GM12878 (cell line): ENCODE measurements around the gene DOCK7. TPM values are rescaled to one million over a fixed set of nuclear protein-coding genes. Genes with fewer than 3 reads are reported as not detected.

Experiments used
- ATF3 ChIP-seq: IDR thresholded peaks from 2 replicates; pipeline ENCODE4 v1.6.1; 2011; ENCODE audit warnings: low read depth, mild to moderate bottlenecking, low read length, moderate library complexity, borderline replicate concordance; ENCODE audit errors: extremely low read depth
- BACH1 ChIP-seq: fragments of 450-650 bp; IDR thresholded peaks from 2 replicates; pipeline ENCODE4 v1.6.1; 2017; ENCODE audit warnings: mild to moderate bottlenecking, borderline replicate concordance
- BCLAF1 ChIP-seq: fragments of 450-650 bp; IDR thresholded peaks from 2 replicates; pipeline ENCODE4 v1.6.1; 2017; ENCODE audit warnings: antibody characterized with exemption, mild to moderate bottlenecking, moderate library complexity
- CEBPZ ChIP-seq: fragments of 150-350 bp; IDR thresholded peaks from 2 replicates; pipeline ENCODE4 v1.6.1; 2016; ENCODE audit warnings: low read depth, low read length
- CTCF ChIP-seq, 3 experiments: IDR thresholded peaks in 2 of 3; conservative IDR thresholded peaks in 1 of 3; 2 replicates each; pipeline ENCODE4 v1.5.1; 2011; ENCODE audit warnings: low read depth in 3 of 3, low read length in 3 of 3, mild to moderate bottlenecking in 3 of 3, control low read depth in 2 of 3, moderate library complexity in 2 of 3, inconsistent platforms in 1 of 3, mixed read lengths in 1 of 3; ENCODE audit not compliant: control insufficient read depth in 2 of 3, insufficient read depth in 1 of 3; ENCODE audit errors: extremely low read depth in 1 of 3
- DPF2 ChIP-seq: fragments of 450-650 bp; IDR thresholded peaks from 2 replicates; pipeline ENCODE4 v1.6.1; 2017; ENCODE audit warnings: mild to moderate bottlenecking
- ETV6 ChIP-seq, 2 experiments: fragments of 450-650 bp in 1 of 2; IDR thresholded peaks in 1 of 2; conservative IDR thresholded peaks in 1 of 2; 2 replicates each; pipeline ENCODE4 v1.6.1; 2014; ENCODE audit warnings: antibody characterized with exemption in 1 of 2, borderline replicate concordance in 1 of 2, low read depth in 1 of 2, mild to moderate bottlenecking in 1 of 2, moderate library complexity in 1 of 2
- HDAC2 ChIP-seq: fragments of 200-600 bp; sonication (generic); IDR thresholded peaks from 2 replicates; pipeline ENCODE4 v1.6.1; 2017
- HDGF ChIP-seq: fragments of 450-650 bp; IDR thresholded peaks from 2 replicates; pipeline ENCODE4 v1.6.1; 2016; ENCODE audit warnings: antibody characterized with exemption
- IKZF2 ChIP-seq, 2 experiments: fragments of 450-650 bp; IDR thresholded peaks; 2 replicates each; pipeline ENCODE4 v1.6.1; 2017; ENCODE audit warnings: mild to moderate bottlenecking in 2 of 2, moderate library complexity in 2 of 2
- IRF4 ChIP-seq: IDR thresholded peaks from 2 replicates; pipeline ENCODE4 v1.6.1; 2011; ENCODE audit warnings: low read depth, low read length
- JUND ChIP-seq: IDR thresholded peaks from 2 replicates; pipeline ENCODE4 v1.6.1; 2012; ENCODE audit warnings: low read depth, mild to moderate bottlenecking, low read length, improper control_type of control experiment, moderate library complexity
- NFIC ChIP-seq: IDR thresholded peaks from 2 replicates; pipeline ENCODE4 v1.6.1; 2012; ENCODE audit warnings: low read depth, mild to moderate bottlenecking, inconsistent platforms, low read length, moderate library complexity
- POLR2AphosphoS2 ChIP-seq: IDR thresholded peaks from 2 replicates; pipeline ENCODE4 v1.6.1; 2011; ENCODE audit warnings: low read depth, mild to moderate bottlenecking, low read length, improper control_type of control experiment, moderate library complexity
- RELA ChIP-seq: fragments of 450-650 bp; IDR thresholded peaks from 2 replicates; pipeline ENCODE4 v1.8.0; 2014; ENCODE audit warnings: borderline replicate concordance; ENCODE audit not compliant: partially characterized antibody
- RUNX3 ChIP-seq: IDR thresholded peaks from 2 replicates; pipeline ENCODE4 v1.6.1; 2012; ENCODE audit warnings: low read length, inconsistent platforms
- SIN3A ChIP-seq: IDR thresholded peaks from 2 replicates; pipeline ENCODE4 v1.6.1; 2012; ENCODE audit warnings: low read depth, low read length, improper control_type of control experiment
- SMARCA5 ChIP-seq: fragments of 450-650 bp; IDR thresholded peaks from 2 replicates; pipeline ENCODE4 v1.6.1; 2017; ENCODE audit warnings: mild to moderate bottlenecking
- STAT3 ChIP-seq: IDR thresholded peaks from 2 replicates; pipeline ENCODE4 v1.6.1; 2011; ENCODE audit warnings: low read depth, low read length, improper control_type of control experiment
- USF2 ChIP-seq: IDR thresholded peaks from 2 replicates; pipeline ENCODE4 v1.6.1; 2011; ENCODE audit warnings: low read depth, low read length, improper control_type of control experiment, borderline replicate concordance
- ZNF217 ChIP-seq: fragments of 450-650 bp; IDR thresholded peaks from 2 replicates; pipeline ENCODE4 v1.6.1; 2017; ENCODE audit warnings: antibody characterized with exemption, mild to moderate bottlenecking
- polyA plus RNA-seq, 11 experiments: library from polyadenylated mRNA; depleted of rRNA in 4 of 11; unstranded in 6 of 11; stranded (reverse) in 5 of 11; fragments of >200 nt; fragmentation: Nextera tagmentation in 4 of 11; fragmentation: Illumina TruSeq in 1 of 11; extraction: Ambion mirVana in 4 of 11; extraction: Trizol in 1 of 11; gene quantifications; 1 replicate in 1 of 11; 2 replicates in 10 of 11; pipeline versions ENCODE4 v1.2.1 to v1.2.3, GENCODE V29; 2011 to 2016; ENCODE audit warnings: inconsistent platforms in 2 of 11, missing spikeins in 2 of 11, low read depth in 1 of 11
- total RNA-seq, 4 experiments: library from RNA; depleted of rRNA in 3 of 4; stranded (reverse); fragments of >200 nt in 3 of 4; fragmentation: Illumina TruSeq in 1 of 4; extraction: Trizol in 1 of 4; gene quantifications; 2 replicates each; pipeline versions ENCODE4 v1.2.1 to v1.2.3, GENCODE V29; 2013 to 2021

Gene DOCK7
- total and polyA plus RNA-seq, 10 of the 15 experiments (the other 5 are each of a cell fraction or from before 2014, with no cell fraction given): 4.8 to 34.6 (median 26.9) TPM

GRCh38 chr1:62687903-62688686, at the start of gene DOCK7 (continued):
- TF ChIP-seq IKZF2 (IDR thresholded peaks at IDR 0.05): peak; percentile 68 to 81
- no peak for TF ChIP-seq HDGF
- no peak for TF ChIP-seq ETV6 (conservative IDR thresholded peaks at IDR 0.05 in 1 of 2, IDR thresholded peaks at IDR 0.05 in 1 of 2; ENCODE audit: borderline replicate concordance in 1 of 2, low read depth in 1 of 2)
- TF ChIP-seq STAT3: no peak
- TF ChIP-seq NFIC: no peak
- TF ChIP-seq CTCF (IDR thresholded peaks at IDR 0.05 in 2 of 3, conservative IDR thresholded peaks at IDR 0.05 in 1 of 3; ENCODE audit: control insufficient read depth in 2 of 3, extremely low read depth in 1 of 3, insufficient read depth in 1 of 3, low read depth in 3 of 3, low read length in 3 of 3): no peak
- TF ChIP-seq BCLAF1: no peak
- TF ChIP-seq RUNX3: no peak
- TF ChIP-seq USF2: no peak
- TF ChIP-seq DPF2: peak; percentile 86; the same call in 1 of the 2 replicates
- peak; percentile 23 for TF ChIP-seq RELA
- 0 out of 2 replicates have a peak, but pooled peaks have one; percentile 33 for TF ChIP-seq SIN3A
- no peak for TF ChIP-seq ATF3
- no peak for TF ChIP-seq JUND
- no peak for TF ChIP-seq CEBPZ
- TF ChIP-seq HDAC2: no peak
- TF ChIP-seq SMARCA5: peak; percentile 40; the same call in 1 of the 2 replicates
- TF ChIP-seq BACH1: 0 out of 2 replicates have a peak, but pooled peaks have one; percentile 66
- TF ChIP-seq ZNF217: 0 out of 2 replicates have a peak, but pooled peaks have one; percentile 64
- no peak for TF ChIP-seq IRF4
- TF ChIP-seq POLR2AphosphoS2: no peak
